Measurements from ENCODE around the gene BCLAF1.
"Not testable (repeated sequence)": the region's sequence is repeated elsewhere in the genome, so short reads cannot be mapped to it uniquely, and the experiment has no call there.

BCLAF1 gene

GRCh38 chr6:136226027-136226673, 63.5 kb downstream of the BCLAF1 start:
- WGBS, 2 experiments: 47 to 53% methylated on average over 12 of the region's 12 CpGs
- H3K27ac ChIP-seq (ENCODE audit: insufficient read depth, low read depth, low read length, poor library complexity, severe bottlenecking): no peak overlapping the region
- no peaks in the 10 kb centered on the region for H3K9me3 ChIP-seq (ENCODE audit: control insufficient read depth, low read length)

DNA sequence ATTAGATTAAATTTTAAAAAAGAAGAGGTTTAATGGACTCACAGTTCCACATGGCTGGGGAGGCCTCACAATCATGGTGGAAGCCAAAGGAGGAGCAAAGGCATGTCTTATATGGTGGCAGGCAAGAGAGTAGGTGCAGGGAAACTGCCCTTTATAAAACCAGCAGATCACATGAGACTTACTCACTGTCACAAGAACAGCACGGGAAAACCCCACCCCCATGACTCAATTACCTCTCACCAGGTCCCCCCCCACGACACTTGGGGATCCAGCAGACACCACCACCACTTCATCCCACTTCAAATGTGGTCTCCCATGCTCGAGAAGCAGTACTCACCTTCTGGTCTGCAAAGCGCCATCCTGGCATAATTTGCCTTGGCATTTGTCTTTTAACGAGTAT, 64.2 kb downstream of the BCLAF1 start:
- 77% methylated on average over 5 of the region's 5 CpGs for WGBS, 2 experiments
- Histone ChIP-seq H3K4me1 (ENCODE audit: control insufficient read depth, insufficient read depth, low read length) (no peaks in the 10 kb centered on the region), H3K4me3 (ENCODE audit: insufficient read depth, low read depth, low read length) (no peak overlapping the region), H3K27me3 (ENCODE audit: control insufficient read depth, insufficient read depth, low read length, poor library complexity, severe bottlenecking) (no peaks in the 10 kb centered on the region), H3K9me3 (ENCODE audit: control insufficient read depth, low read length) (no peaks in the 10 kb centered on the region), H3K27ac (ENCODE audit: insufficient read depth, low read depth, low read length, poor library complexity, severe bottlenecking) (no peak overlapping the region), H3K36me3 (ENCODE audit: control insufficient read depth, insufficient read depth, low read length) (no peaks in the 10 kb centered on the region)

More at GRCh38 chr6:136226027-136226673, 63.5 kb downstream of the BCLAF1 start:
- no peak overlapping the region for H3K4me3 ChIP-seq (ENCODE audit: insufficient read depth, low read depth, low read length)
- no peaks in the 10 kb centered on the region for H3K27me3 ChIP-seq (ENCODE audit: control insufficient read depth, insufficient read depth, low read length, poor library complexity, severe bottlenecking)
- no peaks in the 10 kb centered on the region for H3K4me1 ChIP-seq (ENCODE audit: control insufficient read depth, insufficient read depth, low read length)
- H3K36me3 ChIP-seq (ENCODE audit: control insufficient read depth, insufficient read depth, low read length): no peaks in the 10 kb centered on the region

GRCh38 chr6:136224974-136225373, 64.7 kb downstream of the BCLAF1 start:
- 96 to 98% methylated on average over 4 of the region's 4 CpGs for WGBS, 2 experiments
- not testable (repeated sequence) for H3K36me3 ChIP-seq (ENCODE audit: control insufficient read depth, insufficient read depth, low read length); H3K27ac ChIP-seq (ENCODE audit: insufficient read depth, low read depth, low read length, poor library complexity, severe bottlenecking); H3K4me3 ChIP-seq (ENCODE audit: insufficient read depth, low read depth, low read length); H3K9me3 ChIP-seq (ENCODE audit: control insufficient read depth, low read length); H3K4me1 ChIP-seq (ENCODE audit: control insufficient read depth, insufficient read depth, low read length); H3K27me3 ChIP-seq (ENCODE audit: control insufficient read depth, insufficient read depth, low read length, poor library complexity, severe bottlenecking)

GRCh38 chr6:136216503-136217401, 72.9 kb downstream of the BCLAF1 start:
- Histone ChIP-seq H3K27me3 (ENCODE audit: control insufficient read depth, insufficient read depth, low read length, poor library complexity, severe bottlenecking) (no peaks in the 10 kb centered on the region), H3K9me3 (ENCODE audit: control insufficient read depth, low read length) (no peaks in the 10 kb centered on the region), H3K4me3 (ENCODE audit: insufficient read depth, low read depth, low read length) (no peak overlapping the region), H3K36me3 (ENCODE audit: control insufficient read depth, insufficient read depth, low read length) (no peaks in the 10 kb centered on the region), H3K4me1 (ENCODE audit: control insufficient read depth, insufficient read depth, low read length) (no peaks in the 10 kb centered on the region), H3K27ac (ENCODE audit: insufficient read depth, low read depth, low read length, poor library complexity, severe bottlenecking) (no peak overlapping the region)
- WGBS, 2 experiments: 90 to 92% methylated on average over 6 to 9 of the region's 10 CpGs

GRCh38 chr6:136213853-136214252, 75.8 kb downstream of the BCLAF1 start:
- Histone ChIP-seq H3K27ac (ENCODE audit: insufficient read depth, low read depth, low read length, poor library complexity, severe bottlenecking) (no peak overlapping the region), H3K4me1 (ENCODE audit: control insufficient read depth, insufficient read depth, low read length) (no peaks in the 10 kb centered on the region), H3K27me3 (ENCODE audit: control insufficient read depth, insufficient read depth, low read length, poor library complexity, severe bottlenecking) (no peaks in the 10 kb centered on the region), H3K4me3 (ENCODE audit: insufficient read depth, low read depth, low read length) (no peak overlapping the region), H3K9me3 (ENCODE audit: control insufficient read depth, low read length) (no peaks in the 10 kb centered on the region), H3K36me3 (ENCODE audit: control insufficient read depth, insufficient read depth, low read length) (no peaks in the 10 kb centered on the region)

DNA sequence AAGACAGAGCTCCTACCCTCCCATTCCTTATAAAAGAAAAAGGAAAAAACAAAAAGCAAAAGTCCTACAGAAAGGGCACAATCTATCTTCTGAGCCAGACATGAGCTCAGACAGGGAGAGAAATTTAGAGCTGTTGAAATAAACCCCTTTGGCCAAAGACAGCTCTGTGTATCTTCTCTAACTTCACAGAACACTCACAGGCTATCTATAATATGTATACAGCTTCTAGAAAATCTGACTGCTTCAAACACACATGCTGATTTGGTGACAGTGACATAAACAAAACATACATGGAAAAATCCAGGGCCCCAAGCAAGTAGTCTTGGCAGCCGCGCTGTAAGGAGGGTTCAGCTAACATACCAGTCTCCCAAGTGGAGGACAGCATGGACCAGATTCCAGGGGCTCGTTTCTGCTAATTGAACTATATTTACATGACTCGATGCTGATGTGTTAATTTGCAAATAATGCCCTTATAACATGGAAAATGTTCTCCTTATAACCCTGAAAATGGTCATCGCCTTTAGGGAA, 76.6 kb downstream of the BCLAF1 start:
- 90 to 92% methylated on average over 5 of the region's 5 CpGs for WGBS, 2 experiments
- Histone ChIP-seq H3K4me3 (ENCODE audit: insufficient read depth, low read depth, low read length) (no peak overlapping the region), H3K9me3 (ENCODE audit: control insufficient read depth, low read length) (no peaks in the 10 kb centered on the region), H3K36me3 (ENCODE audit: control insufficient read depth, insufficient read depth, low read length) (no peaks in the 10 kb centered on the region), H3K4me1 (ENCODE audit: control insufficient read depth, insufficient read depth, low read length) (no peaks in the 10 kb centered on the region), H3K27ac (ENCODE audit: insufficient read depth, low read depth, low read length, poor library complexity, severe bottlenecking) (no peak overlapping the region), H3K27me3 (ENCODE audit: control insufficient read depth, insufficient read depth, low read length, poor library complexity, severe bottlenecking) (no peaks in the 10 kb centered on the region)

GRCh38 chr6:136212608-136213007, 77.0 kb downstream of the BCLAF1 start:
- Histone ChIP-seq H3K4me1 (ENCODE audit: control insufficient read depth, insufficient read depth, low read length) (no peaks in the 10 kb centered on the region), H3K27me3 (ENCODE audit: control insufficient read depth, insufficient read depth, low read length, poor library complexity, severe bottlenecking) (no peaks in the 10 kb centered on the region), H3K36me3 (ENCODE audit: control insufficient read depth, insufficient read depth, low read length) (no peaks in the 10 kb centered on the region), H3K27ac (ENCODE audit: insufficient read depth, low read depth, low read length, poor library complexity, severe bottlenecking) (no peak overlapping the region), H3K9me3 (ENCODE audit: control insufficient read depth, low read length) (no peaks in the 10 kb centered on the region), H3K4me3 (ENCODE audit: insufficient read depth, low read depth, low read length) (no peak overlapping the region)
- WGBS, 2 experiments: 96 to 100% methylated on average over 1 to 2 of the region's 2 CpGs

GRCh38 chr6:136210398-136211165, 79.1 kb downstream of the BCLAF1 start:
- WGBS, 2 experiments: 91 to 92% methylated on average over 12 to 13 of the region's 13 CpGs

DNA sequence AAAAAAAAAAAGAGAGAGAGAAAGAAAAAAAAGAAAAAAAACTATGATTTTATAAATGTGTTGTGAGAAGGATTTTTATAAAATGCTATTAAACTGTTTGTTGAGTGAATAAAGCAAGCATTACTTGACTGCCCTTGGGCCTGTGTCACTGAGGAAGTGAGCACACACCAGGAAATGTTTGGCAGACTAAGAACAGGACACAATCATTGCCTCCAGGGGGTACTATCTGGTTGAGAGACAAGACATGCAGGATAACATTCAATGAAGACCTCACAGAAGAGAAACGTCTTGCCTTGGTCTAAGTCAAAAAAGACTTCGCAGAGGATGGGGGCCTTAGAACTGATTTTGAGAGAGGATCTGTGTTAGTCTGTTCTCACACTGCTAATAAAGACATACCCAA, 80.2 kb downstream of the BCLAF1 start:
- H3K4me3 ChIP-seq (ENCODE audit: insufficient read depth, low read depth, low read length): no peak overlapping the region
- no peaks in the 10 kb centered on the region for H3K36me3 ChIP-seq (ENCODE audit: control insufficient read depth, insufficient read depth, low read length)
- no peaks in the 10 kb centered on the region for H3K4me1 ChIP-seq (ENCODE audit: control insufficient read depth, insufficient read depth, low read length)
- no peaks in the 10 kb centered on the region for H3K9me3 ChIP-seq (ENCODE audit: control insufficient read depth, low read length)
- H3K27ac ChIP-seq (ENCODE audit: insufficient read depth, low read depth, low read length, poor library complexity, severe bottlenecking): no peak overlapping the region
- no peaks in the 10 kb centered on the region for H3K27me3 ChIP-seq (ENCODE audit: control insufficient read depth, insufficient read depth, low read length, poor library complexity, severe bottlenecking)
- 78 to 90% methylated on average over 2 of the region's 2 CpGs for WGBS, 2 experiments

More at GRCh38 chr6:136210398-136211165, 79.1 kb downstream of the BCLAF1 start:
- no peaks in the 10 kb centered on the region for H3K9me3 ChIP-seq (ENCODE audit: control insufficient read depth, low read length)
- H3K4me1 ChIP-seq (ENCODE audit: control insufficient read depth, insufficient read depth, low read length): no peaks in the 10 kb centered on the region
- H3K36me3 ChIP-seq (ENCODE audit: control insufficient read depth, insufficient read depth, low read length): no peaks in the 10 kb centered on the region
- H3K27ac ChIP-seq (ENCODE audit: insufficient read depth, low read depth, low read length, poor library complexity, severe bottlenecking): no peak overlapping the region
- H3K4me3 ChIP-seq (ENCODE audit: insufficient read depth, low read depth, low read length): no peak overlapping the region
- no peaks in the 10 kb centered on the region for H3K27me3 ChIP-seq (ENCODE audit: control insufficient read depth, insufficient read depth, low read length, poor library complexity, severe bottlenecking)

DNA sequence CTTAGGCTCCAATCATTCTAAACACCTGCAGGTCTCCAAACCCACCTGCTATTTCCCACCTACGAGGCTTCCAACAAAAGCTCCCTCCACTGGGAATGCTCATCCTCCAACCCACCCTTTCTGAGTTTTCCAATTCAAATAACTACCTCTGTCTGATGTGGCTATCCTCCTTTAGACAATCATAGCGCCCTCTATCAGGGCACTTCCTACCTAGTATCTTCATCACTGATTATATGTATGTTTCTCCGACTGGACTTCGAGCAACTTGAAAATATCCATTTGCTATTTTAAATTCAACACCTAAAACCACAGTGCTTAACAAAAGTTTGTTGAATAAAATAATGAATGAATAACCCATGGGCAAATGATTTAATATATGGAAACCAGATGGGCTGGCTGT, 80.9 kb downstream of the BCLAF1 start:
- Histone ChIP-seq H3K4me3 (ENCODE audit: insufficient read depth, low read depth, low read length) (no peak overlapping the region), H3K36me3 (ENCODE audit: control insufficient read depth, insufficient read depth, low read length) (no peaks in the 10 kb centered on the region), H3K27me3 (ENCODE audit: control insufficient read depth, insufficient read depth, low read length, poor library complexity, severe bottlenecking) (no peaks in the 10 kb centered on the region), H3K27ac (ENCODE audit: insufficient read depth, low read depth, low read length, poor library complexity, severe bottlenecking) (no peak overlapping the region), H3K9me3 (ENCODE audit: control insufficient read depth, low read length) (no peaks in the 10 kb centered on the region), H3K4me1 (ENCODE audit: control insufficient read depth, insufficient read depth, low read length) (no peaks in the 10 kb centered on the region)
- WGBS, 2 experiments: 82 to 92% methylated on average over 2 to 4 of the region's 4 CpGs

Data from ectodermal cell (in vitro differentiated cells).